Glomerular endothelial cell (primary cell): ENCODE results near the gene NXPH4. TPM values are rescaled to one million over a fixed set of nuclear protein-coding genes. Genes with fewer than 3 reads are reported as not detected.

Experiments
- DNase-seq: peaks from one replicate; pipeline ENCODE4 v3.0.0-alpha.2; 2011; ENCODE audit warnings: low read depth, low spot score; ENCODE audit errors: extremely low read depth
- total RNA-seq: library from RNA; depleted of rRNA; stranded (reverse); fragments of >200 nt; gene quantifications from 2 replicates; pipeline ENCODE4 v1.2.3, GENCODE V29; 2015

Gene NXPH4
- total RNA-seq, 1 donor from 2014 or later: 2.5 TPM

DNA sequence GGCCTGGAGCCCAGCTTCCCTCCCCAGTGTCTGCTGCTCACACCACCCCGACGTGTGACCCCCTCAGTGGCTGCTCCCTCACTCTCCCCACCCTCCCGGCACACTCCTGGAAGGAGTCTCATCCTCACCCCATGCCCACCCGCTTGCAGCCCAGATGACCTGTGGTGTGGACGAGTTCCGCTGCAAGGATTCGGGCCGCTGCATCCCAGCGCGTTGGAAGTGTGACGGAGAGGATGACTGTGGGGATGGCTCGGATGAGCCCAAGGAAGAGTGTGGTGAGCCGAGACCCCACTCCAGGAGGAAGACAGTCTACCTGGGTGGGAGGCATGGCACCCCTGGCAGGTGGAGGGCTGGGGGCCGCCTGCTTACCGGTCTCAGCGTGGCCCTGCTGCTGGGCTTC is 15.0 kb upstream of the NXPH4 start:
- no peak for DNase-seq

DNA sequence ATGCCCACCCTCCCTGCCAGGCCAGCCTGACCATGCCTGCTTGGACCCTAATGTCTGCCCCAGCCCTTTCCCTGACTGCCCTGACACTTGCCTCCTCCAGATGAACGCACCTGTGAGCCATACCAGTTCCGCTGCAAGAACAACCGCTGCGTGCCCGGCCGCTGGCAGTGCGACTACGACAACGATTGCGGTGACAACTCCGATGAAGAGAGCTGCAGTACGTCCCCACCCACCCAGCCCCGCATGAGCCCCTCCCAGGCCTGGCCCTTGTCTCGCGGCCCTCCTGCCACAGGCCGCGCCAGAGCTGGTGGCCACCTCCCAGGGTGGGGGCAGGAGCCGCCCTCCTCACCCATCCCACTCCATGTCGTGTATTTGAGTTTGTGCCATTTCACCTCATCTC is 14.3 kb upstream of the NXPH4 start:
- DNase-seq: no peak

DNA sequence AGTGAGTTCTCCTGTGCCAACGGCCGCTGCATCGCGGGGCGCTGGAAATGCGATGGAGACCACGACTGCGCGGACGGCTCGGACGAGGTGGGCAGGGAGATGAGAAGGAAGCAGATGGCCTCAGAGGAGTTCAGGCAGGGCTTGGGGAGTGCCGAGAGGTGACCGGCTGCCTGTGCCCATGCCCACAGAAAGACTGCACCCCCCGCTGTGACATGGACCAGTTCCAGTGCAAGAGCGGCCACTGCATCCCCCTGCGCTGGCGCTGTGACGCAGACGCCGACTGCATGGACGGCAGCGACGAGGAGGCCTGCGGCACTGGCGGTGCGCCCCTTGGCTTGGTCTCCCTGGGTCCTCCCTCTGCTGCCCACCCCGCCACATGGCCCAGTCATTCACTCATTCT is 13.4 kb upstream of the NXPH4 start:
- DNase-seq: no peak

DNA sequence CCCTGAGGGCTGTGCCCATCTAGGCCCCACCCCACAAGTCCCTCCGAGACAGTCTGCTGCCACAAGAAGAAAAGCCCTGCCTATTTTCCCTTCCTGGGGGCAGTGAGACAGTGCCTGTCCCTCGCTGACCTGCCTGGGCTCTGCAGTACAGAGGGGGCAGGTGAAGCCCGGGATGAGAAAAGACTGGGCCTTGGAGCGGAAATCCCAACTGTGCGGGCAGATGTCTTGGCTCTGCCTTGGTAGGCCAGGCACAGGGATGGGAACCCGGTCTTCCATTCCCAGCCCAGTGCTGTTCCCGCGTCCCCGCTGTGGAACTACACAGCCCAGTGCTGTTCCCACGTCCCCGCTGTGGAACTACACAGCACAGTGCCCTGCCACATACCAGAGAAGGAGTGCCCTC is 12.8 kb upstream of the NXPH4 start:
- no peak for DNase-seq

DNA sequence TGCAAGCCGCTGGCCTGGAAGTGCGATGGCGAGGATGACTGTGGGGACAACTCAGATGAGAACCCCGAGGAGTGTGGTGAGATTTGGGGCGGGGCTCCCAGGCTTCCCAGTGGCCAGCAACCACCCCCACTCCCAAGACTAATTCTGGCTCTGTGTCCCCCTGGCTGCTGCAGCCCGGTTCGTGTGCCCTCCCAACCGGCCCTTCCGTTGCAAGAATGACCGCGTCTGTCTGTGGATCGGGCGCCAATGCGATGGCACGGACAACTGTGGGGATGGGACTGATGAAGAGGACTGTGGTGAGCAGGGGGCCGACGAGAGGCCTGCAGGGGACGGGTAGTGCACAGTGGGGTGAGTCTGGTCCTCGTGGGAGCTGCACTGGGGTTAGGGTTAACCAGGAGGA is 12.1 kb upstream of the NXPH4 start:
- DNase-seq: no peak

DNA sequence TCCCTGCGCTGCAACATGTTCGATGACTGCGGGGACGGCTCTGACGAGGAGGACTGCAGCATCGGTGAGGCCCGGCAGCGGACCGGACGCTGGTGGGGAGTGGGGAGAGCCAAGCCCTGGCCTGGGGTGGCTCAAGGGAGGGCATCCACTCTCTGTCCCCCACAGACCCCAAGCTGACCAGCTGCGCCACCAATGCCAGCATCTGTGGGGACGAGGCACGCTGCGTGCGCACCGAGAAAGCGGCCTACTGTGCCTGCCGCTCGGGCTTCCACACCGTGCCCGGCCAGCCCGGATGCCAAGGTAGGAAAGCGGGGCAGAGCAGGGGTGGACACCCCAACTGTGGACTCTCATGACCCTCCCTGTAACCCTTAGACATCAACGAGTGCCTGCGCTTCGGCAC is 11.4 kb upstream of the NXPH4 start:
- DNase-seq: no peak

DNA sequence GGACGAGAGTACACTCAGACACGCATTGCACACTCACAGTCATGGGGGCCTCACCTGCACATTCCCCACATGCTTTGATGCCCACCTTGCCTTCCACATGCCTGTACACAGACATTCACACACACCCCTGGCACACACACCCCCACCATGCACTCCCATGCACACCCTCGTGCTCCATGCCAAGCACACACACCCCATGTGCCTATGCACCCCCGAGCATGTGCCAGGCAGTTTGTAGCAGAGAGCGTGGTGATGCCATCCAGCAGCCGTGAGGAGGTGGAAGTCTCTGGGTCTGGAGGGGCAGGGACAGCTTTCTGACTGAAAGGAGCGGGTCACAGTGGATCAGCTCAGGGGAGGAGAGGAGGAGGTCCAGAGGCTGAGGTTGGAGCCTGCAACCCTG is 10.7 kb upstream of the NXPH4 start:
- no peak for DNase-seq

DNA sequence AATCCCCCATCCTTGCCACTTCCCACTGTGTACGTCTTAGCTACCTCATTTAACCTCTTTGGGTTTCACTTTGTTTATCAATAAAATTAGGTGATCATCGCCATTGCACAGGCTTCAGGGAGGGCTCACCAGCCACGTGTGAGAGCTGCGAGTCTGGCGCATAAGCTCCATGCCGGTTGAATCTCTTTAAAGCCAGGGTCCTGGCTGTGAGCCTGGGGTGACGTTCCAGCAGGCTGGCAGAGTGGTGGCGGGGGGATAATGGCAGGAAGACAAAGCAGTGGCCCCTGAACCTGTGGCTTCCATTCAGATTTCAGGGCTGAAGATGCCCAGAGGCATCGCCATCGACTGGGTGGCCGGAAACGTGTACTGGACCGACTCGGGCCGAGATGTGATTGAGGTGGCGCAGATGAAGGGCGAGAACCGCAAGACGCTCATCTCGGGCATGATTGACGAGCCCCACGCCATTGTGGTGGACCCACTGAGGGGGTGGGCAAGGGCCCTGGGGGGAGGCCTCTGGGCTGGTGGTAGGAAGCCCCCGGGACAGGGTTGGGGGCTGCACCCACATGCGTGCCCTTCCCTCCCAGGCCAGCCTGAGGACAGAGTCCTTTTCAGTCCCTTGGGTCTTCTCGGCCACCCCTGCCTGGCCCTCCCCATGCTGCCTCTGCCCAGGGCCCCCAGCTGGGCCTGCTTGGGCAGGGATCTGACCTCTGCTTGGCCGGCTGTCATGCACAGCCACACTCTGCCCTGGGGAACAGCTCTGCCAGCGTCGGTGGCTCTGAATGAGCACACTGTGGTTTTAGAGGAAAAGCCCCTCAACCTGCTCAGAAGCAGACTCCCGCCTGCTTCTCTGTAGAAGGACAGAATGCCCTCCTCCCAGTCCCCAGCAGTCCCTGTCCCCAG is 8.6 kb upstream of the NXPH4 start:
- DNase-seq: no peak

DNA sequence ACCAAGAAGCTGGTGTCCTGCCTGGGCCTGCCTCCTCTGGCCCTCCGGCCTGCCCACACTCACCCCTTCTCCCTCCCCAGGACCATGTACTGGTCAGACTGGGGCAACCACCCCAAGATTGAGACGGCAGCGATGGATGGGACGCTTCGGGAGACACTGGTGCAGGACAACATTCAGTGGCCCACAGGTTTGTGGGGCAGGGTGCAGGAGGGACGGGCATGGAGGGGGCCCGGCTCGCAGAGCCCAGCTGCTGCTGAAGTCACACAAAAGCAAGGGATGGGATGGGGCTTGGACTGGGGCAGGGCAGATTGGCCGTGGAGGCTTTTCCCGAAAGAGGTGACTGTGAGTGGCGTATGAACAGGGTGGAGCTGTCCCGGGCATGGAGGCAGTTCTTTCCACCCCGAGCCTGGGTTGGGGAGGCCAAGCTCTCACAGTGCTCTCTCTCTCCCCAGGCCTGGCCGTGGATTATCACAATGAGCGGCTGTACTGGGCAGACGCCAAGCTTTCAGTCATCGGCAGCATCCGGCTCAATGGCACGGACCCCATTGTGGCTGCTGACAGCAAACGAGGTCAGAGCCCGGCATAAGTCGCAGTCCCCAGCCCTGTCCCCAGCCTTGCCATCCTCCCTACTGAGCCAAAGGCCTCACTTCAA is 7.8 kb upstream of the NXPH4 start:
- DNase-seq: no peak

DNA sequence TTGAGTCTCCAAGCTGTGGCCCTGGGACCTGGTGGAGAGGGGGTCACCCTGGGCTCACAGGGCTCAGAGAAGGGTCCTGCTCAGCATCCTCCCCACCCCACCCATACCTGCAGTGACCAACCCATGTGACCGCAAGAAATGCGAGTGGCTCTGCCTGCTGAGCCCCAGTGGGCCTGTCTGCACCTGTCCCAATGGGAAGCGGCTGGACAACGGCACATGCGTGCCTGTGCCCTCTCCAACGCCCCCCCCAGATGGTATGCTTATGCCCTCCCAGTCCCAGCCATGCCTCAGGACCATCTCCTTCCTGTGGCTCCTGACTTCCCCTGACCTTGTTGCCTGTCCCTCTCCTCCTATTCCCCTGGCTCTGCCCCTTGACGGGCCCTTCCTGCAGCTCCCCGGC is 6.7 kb upstream of the NXPH4 start:
- DNase-seq: no peak

DNA sequence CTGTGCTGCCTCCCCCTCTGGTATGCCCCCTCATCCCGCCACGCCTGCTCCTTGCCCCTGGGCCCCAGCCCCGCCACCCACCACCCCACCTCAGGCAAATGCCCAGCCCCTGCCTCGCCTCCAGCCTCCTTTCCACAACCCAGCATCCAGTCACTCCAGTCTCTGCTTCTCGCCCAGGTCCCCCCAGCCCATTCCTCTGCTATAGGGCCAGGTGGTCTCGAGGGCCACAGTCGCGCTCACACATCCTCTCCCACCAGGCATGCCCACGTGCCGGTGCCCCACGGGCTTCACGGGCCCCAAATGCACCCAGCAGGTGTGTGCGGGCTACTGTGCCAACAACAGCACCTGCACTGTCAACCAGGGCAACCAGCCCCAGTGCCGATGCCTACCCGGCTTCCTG is 6.1 kb upstream of the NXPH4 start:
- DNase-seq: no peak

DNA sequence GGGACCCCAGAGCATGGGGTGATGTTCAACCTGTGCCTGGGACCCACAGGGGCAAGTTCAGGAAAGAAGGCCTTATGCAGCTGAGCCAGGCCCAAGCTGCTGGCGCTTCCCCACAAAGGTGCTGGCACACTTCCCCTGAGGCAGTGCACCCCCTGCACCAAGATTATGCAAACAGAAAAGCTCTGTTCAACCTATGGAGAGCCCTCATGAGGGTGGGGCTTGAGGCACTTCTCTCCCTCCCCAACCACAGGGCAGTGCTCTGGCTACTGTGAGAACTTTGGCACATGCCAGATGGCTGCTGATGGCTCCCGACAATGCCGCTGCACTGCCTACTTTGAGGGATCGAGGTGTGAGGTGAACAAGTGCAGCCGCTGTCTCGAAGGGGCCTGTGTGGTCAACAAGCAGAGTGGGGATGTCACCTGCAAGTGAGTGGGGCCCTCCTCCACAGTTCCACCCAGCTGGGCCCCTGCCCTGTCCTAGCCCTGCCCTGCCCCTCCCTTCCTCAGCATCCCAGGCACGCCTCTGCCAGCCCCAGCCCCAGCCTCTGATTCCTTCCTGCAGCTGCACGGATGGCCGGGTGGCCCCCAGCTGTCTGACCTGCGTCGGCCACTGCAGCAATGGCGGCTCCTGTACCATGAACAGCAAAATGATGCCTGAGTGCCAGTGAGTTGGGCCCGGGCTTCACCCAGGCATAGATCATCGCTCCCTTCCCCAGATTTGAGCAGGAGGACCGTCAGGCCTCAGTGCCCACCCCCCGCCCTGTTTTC is 5.5 kb upstream of the NXPH4 start:
- DNase-seq: no peak

DNA sequence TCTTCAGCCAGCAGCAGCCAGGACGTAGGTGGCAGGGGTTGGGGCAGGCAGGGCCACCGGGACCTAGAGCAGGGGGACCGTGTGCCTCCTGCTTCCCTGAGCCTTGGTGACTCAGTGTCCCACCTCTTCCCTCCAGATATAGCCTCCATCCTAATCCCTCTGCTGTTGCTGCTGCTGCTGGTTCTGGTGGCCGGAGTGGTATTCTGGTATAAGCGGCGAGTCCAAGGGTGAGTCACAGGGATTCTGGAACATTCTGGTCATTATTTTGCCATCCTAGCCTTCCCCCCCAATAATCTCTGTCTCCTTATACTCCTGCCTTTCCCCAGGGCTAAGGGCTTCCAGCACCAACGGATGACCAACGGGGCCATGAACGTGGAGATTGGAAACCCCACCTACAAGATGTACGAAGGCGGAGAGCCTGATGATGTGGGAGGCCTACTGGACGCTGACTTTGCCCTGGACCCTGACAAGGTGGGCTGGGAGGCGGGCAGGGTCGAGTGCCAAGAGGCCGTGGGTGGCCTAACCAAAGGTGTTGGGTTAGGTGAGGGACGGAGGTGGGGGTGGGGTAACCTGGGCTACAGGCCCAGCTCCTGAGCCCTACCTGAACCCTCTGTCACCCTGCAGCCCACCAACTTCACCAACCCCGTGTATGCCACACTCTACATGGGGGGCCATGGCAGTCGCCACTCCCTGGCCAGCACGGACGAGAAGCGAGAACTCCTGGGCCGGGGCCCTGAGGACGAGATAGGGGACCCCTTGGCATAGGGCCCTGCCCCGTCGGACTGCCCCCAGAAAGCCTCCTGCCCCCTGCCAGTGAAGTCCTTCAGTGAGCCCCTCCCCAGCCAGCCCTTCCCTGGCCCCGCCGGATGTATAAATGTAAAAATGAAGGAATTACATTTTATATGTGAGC is 4.5 kb upstream of the NXPH4 start:
- no peak for DNase-seq

DNA sequence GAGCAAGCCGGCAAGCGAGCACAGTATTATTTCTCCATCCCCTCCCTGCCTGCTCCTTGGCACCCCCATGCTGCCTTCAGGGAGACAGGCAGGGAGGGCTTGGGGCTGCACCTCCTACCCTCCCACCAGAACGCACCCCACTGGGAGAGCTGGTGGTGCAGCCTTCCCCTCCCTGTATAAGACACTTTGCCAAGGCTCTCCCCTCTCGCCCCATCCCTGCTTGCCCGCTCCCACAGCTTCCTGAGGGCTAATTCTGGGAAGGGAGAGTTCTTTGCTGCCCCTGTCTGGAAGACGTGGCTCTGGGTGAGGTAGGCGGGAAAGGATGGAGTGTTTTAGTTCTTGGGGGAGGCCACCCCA is 3.9 kb upstream of the NXPH4 start:
- DNase-seq: no peak

DNA sequence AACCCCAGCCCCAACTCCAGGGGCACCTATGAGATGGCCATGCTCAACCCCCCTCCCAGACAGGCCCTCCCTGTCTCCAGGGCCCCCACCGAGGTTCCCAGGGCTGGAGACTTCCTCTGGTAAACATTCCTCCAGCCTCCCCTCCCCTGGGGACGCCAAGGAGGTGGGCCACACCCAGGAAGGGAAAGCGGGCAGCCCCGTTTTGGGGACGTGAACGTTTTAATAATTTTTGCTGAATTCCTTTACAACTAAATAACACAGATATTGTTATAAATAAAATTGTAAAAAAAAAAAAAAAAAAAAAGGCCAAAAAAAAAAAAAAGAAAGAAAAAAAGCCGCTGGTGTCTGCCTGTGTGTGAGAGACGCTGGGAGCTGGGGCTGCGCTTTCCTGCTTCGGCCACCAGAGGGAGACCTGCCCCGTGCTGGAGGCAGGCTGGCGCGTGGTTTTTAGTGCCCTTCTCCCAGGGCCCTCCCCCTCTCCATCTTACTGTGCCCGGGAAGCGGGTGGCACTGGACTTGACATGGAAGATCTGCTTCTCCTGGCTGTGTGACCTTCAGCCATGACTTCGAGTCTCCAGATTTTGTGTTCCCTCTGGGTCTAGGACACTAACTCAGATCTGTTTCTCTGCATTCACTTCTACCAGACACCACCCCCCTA is 3.4 kb upstream of the NXPH4 start:
- no peak for DNase-seq

DNA sequence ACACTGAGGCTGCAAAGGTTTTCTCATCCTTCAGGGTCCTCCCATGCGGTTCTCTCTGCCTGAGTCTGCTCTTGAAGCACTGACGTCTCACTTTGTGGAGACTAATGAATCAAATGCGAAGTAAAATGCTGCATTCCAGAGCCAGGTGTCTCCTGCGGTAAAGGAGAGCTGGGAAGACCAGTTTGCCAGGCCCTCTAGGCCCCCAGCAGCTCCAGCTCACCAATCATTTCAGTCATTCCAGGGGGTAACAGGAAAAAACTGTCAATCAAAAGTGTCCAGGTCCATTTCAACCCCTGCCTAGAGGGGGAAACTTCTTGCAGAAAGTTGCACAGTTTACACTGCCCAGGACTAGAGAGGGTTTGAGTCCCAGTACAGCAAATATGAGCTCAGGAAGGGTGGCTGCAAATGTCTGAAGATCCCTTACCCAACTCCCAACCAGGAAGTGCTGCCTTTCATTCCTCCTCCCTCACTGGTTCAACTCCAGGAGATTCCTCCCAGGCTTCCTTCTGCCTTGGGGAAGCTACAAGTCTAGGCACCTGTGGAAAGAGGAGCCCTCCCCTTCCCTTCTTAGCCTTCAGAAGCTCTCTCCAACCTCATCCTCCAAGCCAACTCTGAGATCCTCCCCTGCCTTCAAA is 2.7 kb upstream of the NXPH4 start:
- no peak for DNase-seq

DNA sequence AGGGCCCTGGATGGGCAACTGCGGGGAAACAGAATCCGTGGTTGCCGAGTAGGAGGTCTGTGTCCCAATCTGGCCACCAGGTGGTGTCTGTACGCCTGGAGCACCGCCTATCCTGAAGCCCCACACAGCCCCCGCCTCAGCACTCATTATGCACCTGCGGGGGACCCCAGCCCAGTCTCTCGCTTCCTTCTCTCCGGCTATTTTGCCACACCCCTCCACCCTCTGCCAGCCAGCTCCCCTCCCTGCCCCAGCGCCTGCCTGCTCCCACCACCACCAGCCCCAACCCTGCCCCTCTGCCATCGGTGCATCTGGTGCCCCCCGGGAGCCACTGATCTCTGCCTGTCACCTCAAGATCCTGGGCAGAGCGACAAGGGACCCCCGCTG is 2.2 kb upstream of the NXPH4 start:
- no peak for DNase-seq

DNA sequence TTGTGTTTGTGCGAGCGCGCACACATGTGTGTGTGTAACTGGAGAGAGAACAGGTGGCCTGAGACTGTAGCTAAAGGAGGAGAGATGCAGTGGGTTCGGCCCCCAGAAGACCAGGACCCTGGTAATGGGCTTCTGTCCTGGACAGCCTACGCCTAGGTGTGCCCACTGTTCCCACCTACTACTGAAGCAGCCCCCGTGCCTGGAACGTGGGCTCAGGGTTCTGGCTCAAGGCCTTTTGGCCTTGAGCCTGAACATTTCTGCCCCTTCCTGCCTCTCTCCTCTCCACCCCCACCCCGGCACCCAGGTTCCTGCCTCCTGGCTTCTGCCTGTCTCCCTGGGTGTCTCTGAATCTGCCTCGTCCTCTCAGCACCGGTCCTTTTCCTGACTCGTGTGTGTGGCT is 1.5 kb upstream of the NXPH4 start:
- no peak for DNase-seq

DNA sequence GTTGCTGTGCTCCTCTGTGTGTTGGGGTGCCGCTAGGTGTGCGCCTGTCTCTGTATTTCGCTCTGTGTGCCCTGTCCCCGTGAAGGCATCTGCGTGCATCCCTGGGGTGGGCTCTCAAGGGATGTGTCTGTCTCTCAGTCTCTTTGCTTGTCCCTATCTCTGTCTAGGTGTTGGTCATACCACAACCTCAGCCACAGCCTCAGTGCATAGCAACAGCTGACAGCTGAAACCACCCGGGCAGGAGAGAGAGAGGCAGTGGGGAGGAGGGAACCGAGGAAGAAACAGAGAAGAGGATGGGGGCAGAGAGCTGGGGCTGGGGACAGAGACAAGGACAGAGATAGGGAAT is 953 bp upstream of the NXPH4 start:
- no peak for DNase-seq
